Neural cell (in vitro differentiated cells): ENCODE measurements around the gene PTPRN2. TPM values are rescaled to one million over a fixed set of nuclear protein-coding genes. Genes with fewer than 3 reads are reported as not detected.

Experiments used
- H2AFZ ChIP-seq: fragments of 200-600, 300-800 bp; sonication (generic), shearing (Covaris generic); 2 replicates; pipeline ENCODE4 v1.6.0; 2014; ENCODE audit warnings: low read depth, mild to moderate bottlenecking, antibody characterized with exemption, low read length, moderate library complexity
- H3F3A ChIP-seq: fragments of 200-600 bp; shearing (Covaris generic); 2 replicates; pipeline ENCODE4 v1.6.1; 2016; ENCODE audit warnings: mild to moderate bottlenecking, moderate library complexity, mixed read lengths, antibody characterized with exemption, low read length; ENCODE audit not compliant: insufficient read depth, poor library complexity, severe bottlenecking
- H3K27ac ChIP-seq: fragments of 200-600, 300-800 bp; sonication (generic), shearing (Covaris generic); 2 replicates; pipeline ENCODE4 v1.5.1; 2014; ENCODE audit warnings: mild to moderate bottlenecking, low read length, moderate library complexity
- H3K27me3 ChIP-seq: fragments of 300-800, 200-600 bp; sonication (generic), shearing (Covaris generic); 2 replicates; pipeline ENCODE4 v1.6.0; 2014; ENCODE audit warnings: mild to moderate bottlenecking, low read depth, low read length, moderate library complexity; ENCODE audit not compliant: insufficient read depth
- H3K36me3 ChIP-seq: fragments of 300-800, 200-600 bp; sonication (generic), shearing (Covaris generic); 2 replicates; pipeline ENCODE4 v1.5.1; 2014; ENCODE audit warnings: mild to moderate bottlenecking, antibody characterized with exemption, low read length, moderate library complexity; ENCODE audit not compliant: insufficient read depth
- H3K4me2 ChIP-seq: fragments of 300-800, 200-600 bp; sonication (generic), shearing (Covaris generic); 2 replicates; pipeline ENCODE4 v1.6.0; 2014; ENCODE audit warnings: mild to moderate bottlenecking, low read length
- H3K4me3 ChIP-seq: fragments of 300-800, 200-600 bp; sonication (generic), shearing (Covaris generic); 2 replicates; pipeline ENCODE4 v1.5.1; 2014; ENCODE audit warnings: mild to moderate bottlenecking, low read length, moderate library complexity
- H3K79me2 ChIP-seq: fragments of 200-600 bp; shearing (Covaris generic); replicated peaks from 2 replicates; pipeline ENCODE4 v1.6.0; 2014; ENCODE audit warnings: mild to moderate bottlenecking, low read length, moderate library complexity; ENCODE audit not compliant: insufficient read depth
- H3K9ac ChIP-seq: fragments of 300-800, 200-600 bp; sonication (generic), shearing (Covaris generic); 2 replicates; pipeline ENCODE4 v1.6.1; 2016; ENCODE audit warnings: mild to moderate bottlenecking, low read length, mixed read lengths
- H3K9me2 ChIP-seq: fragments of 200-600 bp; shearing (Covaris generic); 2 replicates; pipeline ENCODE4 v1.6.1; 2016; ENCODE audit warnings: mild to moderate bottlenecking, low read length, mixed read lengths; ENCODE audit not compliant: insufficient read depth
- H3K9me3 ChIP-seq: fragments of 200-600, 300-800 bp; sonication (generic), shearing (Covaris generic); 2 replicates; pipeline ENCODE4 v1.6.1; 2016; ENCODE audit warnings: mild to moderate bottlenecking, mixed run types, low read length, moderate library complexity, mixed read lengths
- H4K20me1 ChIP-seq: fragments of 200-600 bp; shearing (Covaris generic); 2 replicates; pipeline ENCODE4 v1.6.1; 2016; ENCODE audit warnings: mild to moderate bottlenecking, mixed run types; ENCODE audit not compliant: insufficient read depth
- EP300 ChIP-seq: fragments of 450-650 bp; conservative IDR thresholded peaks from 2 replicates; pipeline ENCODE4 v1.6.1; 2014; ENCODE audit warnings: antibody characterized with exemption, mild to moderate bottlenecking, moderate library complexity; ENCODE audit not compliant: poor library complexity, severe bottlenecking
- EZH2 ChIP-seq: fragments of 200-600, 300-800 bp; shearing (Covaris generic), sonication (generic); IDR thresholded peaks from 2 replicates; pipeline ENCODE4 v1.6.1; 2014; ENCODE audit warnings: antibody characterized with exemption, low read length, borderline replicate concordance, mild to moderate bottlenecking; ENCODE audit not compliant: insufficient read depth, poor library complexity, severe bottlenecking
- MXI1 ChIP-seq: fragments of 450-650 bp; conservative IDR thresholded peaks from 2 replicates; pipeline ENCODE4 v1.6.1; 2014; ENCODE audit warnings: antibody characterized with exemption, mild to moderate bottlenecking; ENCODE audit not compliant: poor library complexity, severe bottlenecking
- POLR2AphosphoS5 ChIP-seq: IDR thresholded peaks from 2 replicates; pipeline ENCODE4 v1.6.1; 2012
- RAD21 ChIP-seq: fragments of 450-650 bp; conservative IDR thresholded peaks from 2 replicates; pipeline ENCODE4 v1.6.1; 2014; ENCODE audit warnings: antibody characterized with exemption, mild to moderate bottlenecking, moderate library complexity
- SMC3 ChIP-seq: fragments of 450-650 bp; conservative IDR thresholded peaks from 2 replicates; pipeline ENCODE4 v1.6.1; 2014; ENCODE audit warnings: antibody characterized with exemption, mild to moderate bottlenecking, moderate library complexity; ENCODE audit not compliant: poor library complexity
- TAF1 ChIP-seq: IDR thresholded peaks from 2 replicates; pipeline ENCODE4 v1.6.1; 2012; ENCODE audit warnings: low read depth
- polyA plus RNA-seq: library from polyadenylated mRNA; depleted of rRNA; stranded (reverse); fragments of >200 nt; gene quantifications from 2 replicates; pipeline ENCODE4 v1.2.3, GENCODE V29; 2014
- TF ChIP-seq, protein P1 (sequence below): IDR thresholded peaks from 2 replicates; pipeline ENCODE4 v1.6.1; 2012; ENCODE audit warnings: borderline replicate concordance
- TF ChIP-seq, protein P2 (sequence below): fragments of 450-650 bp; IDR thresholded peaks from 2 replicates; pipeline ENCODE4 v1.5.1; 2014; ENCODE audit warnings: antibody characterized with exemption, mild to moderate bottlenecking, moderate library complexity; ENCODE audit not compliant: poor library complexity, severe bottlenecking

The PTPRN2 gene
- polyA plus RNA-seq, 1 donor from 2014 or later = 31.0 TPM

GRCh38 chr7:158502068-158502750, 85.4 kb downstream of the PTPRN2 start:
- H3K27me3 ChIP-seq = no peaks in the 10 kb centered on the region
- no peak overlapping the region for H3K9ac ChIP-seq
- H3K9me3 ChIP-seq = no peaks in the 10 kb centered on the region
- H3K9me2 ChIP-seq = no peaks in the 10 kb centered on the region
- no peaks in the 10 kb centered on the region for H3K79me2 ChIP-seq
- H3K4me2 ChIP-seq = no peak overlapping the region
- no peaks in the 10 kb centered on the region for H4K20me1 ChIP-seq
- H3K27ac ChIP-seq = no peak overlapping the region
- H3K36me3 ChIP-seq = no peaks in the 10 kb centered on the region
- no peaks in the 10 kb centered on the region for H3F3A ChIP-seq
- no peak overlapping the region for H3K4me3 ChIP-seq
- TF ChIP-seq SMC3 = no peak
- H2AFZ ChIP-seq = no peak overlapping the region

GRCh38 chr7:158501393-158502067, 86.1 kb downstream of the PTPRN2 start:
- no peak overlapping the region for H2AFZ ChIP-seq
- no peak overlapping the region for H3K27ac ChIP-seq
- no peaks in the 10 kb centered on the region for H3K79me2 ChIP-seq
- no peak overlapping the region for H3K4me2 ChIP-seq
- TF ChIP-seq TAF1 = no peak
- no peak for TF ChIP-seq SMC3
- TF ChIP-seq EZH2 = no peak
- TF ChIP-seq RAD21 = no peak
- no peak for TF ChIP-seq POLR2AphosphoS5
- TF ChIP-seq, protein P1, sequence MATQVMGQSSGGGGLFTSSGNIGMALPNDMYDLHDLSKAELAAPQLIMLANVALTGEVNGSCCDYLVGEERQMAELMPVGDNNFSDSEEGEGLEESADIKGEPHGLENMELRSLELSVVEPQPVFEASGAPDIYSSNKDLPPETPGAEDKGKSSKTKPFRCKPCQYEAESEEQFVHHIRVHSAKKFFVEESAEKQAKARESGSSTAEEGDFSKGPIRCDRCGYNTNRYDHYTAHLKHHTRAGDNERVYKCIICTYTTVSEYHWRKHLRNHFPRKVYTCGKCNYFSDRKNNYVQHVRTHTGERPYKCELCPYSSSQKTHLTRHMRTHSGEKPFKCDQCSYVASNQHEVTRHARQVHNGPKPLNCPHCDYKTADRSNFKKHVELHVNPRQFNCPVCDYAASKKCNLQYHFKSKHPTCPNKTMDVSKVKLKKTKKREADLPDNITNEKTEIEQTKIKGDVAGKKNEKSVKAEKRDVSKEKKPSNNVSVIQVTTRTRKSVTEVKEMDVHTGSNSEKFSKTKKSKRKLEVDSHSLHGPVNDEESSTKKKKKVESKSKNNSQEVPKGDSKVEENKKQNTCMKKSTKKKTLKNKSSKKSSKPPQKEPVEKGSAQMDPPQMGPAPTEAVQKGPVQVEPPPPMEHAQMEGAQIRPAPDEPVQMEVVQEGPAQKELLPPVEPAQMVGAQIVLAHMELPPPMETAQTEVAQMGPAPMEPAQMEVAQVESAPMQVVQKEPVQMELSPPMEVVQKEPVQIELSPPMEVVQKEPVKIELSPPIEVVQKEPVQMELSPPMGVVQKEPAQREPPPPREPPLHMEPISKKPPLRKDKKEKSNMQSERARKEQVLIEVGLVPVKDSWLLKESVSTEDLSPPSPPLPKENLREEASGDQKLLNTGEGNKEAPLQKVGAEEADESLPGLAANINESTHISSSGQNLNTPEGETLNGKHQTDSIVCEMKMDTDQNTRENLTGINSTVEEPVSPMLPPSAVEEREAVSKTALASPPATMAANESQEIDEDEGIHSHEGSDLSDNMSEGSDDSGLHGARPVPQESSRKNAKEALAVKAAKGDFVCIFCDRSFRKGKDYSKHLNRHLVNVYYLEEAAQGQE = no peak
- no peaks in the 10 kb centered on the region for H3K9me3 ChIP-seq
- H3K9ac ChIP-seq = no peak overlapping the region
- no peak overlapping the region for H3K4me3 ChIP-seq
- no peaks in the 10 kb centered on the region for H3F3A ChIP-seq
- H4K20me1 ChIP-seq = no peaks in the 10 kb centered on the region
- no peaks in the 10 kb centered on the region for H3K36me3 ChIP-seq
- H3K9me2 ChIP-seq = no peaks in the 10 kb centered on the region
- no peaks in the 10 kb centered on the region for H3K27me3 ChIP-seq

GRCh38 chr7:158500651-158501052, 87.0 kb downstream of the PTPRN2 start:
- H3K9ac ChIP-seq = no peak overlapping the region
- no peaks in the 10 kb centered on the region for H3K79me2 ChIP-seq
- no peaks in the 10 kb centered on the region for H4K20me1 ChIP-seq
- no peaks in the 10 kb centered on the region for H3K9me3 ChIP-seq
- no peaks in the 10 kb centered on the region for H3K27me3 ChIP-seq
- no peak for TF ChIP-seq MXI1
- no peak for TF ChIP-seq RAD21
- TF ChIP-seq, protein P1 = no peak
- TF ChIP-seq, protein P2, sequence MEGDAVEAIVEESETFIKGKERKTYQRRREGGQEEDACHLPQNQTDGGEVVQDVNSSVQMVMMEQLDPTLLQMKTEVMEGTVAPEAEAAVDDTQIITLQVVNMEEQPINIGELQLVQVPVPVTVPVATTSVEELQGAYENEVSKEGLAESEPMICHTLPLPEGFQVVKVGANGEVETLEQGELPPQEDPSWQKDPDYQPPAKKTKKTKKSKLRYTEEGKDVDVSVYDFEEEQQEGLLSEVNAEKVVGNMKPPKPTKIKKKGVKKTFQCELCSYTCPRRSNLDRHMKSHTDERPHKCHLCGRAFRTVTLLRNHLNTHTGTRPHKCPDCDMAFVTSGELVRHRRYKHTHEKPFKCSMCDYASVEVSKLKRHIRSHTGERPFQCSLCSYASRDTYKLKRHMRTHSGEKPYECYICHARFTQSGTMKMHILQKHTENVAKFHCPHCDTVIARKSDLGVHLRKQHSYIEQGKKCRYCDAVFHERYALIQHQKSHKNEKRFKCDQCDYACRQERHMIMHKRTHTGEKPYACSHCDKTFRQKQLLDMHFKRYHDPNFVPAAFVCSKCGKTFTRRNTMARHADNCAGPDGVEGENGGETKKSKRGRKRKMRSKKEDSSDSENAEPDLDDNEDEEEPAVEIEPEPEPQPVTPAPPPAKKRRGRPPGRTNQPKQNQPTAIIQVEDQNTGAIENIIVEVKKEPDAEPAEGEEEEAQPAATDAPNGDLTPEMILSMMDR = no peak
- no peak for TF ChIP-seq POLR2AphosphoS5
- TF ChIP-seq TAF1 = no peak
- TF ChIP-seq EP300 = no peak
- TF ChIP-seq SMC3 = no peak
- TF ChIP-seq EZH2 = no peak
- H3F3A ChIP-seq = peaks cover under 1% of the 10 kb centered on the region
- H3K36me3 ChIP-seq = no peaks in the 10 kb centered on the region
- H3K27ac ChIP-seq = no peak overlapping the region
- no peak overlapping the region for H3K4me2 ChIP-seq
- H3K9me2 ChIP-seq = no peaks in the 10 kb centered on the region
- no peak overlapping the region for H3K4me3 ChIP-seq
- no peak overlapping the region for H2AFZ ChIP-seq
